Measurements from ENCODE around the gene TRIP13.

The TRIP13 gene

GRCh38 chr5:885127-885442 lies 7.6 kb upstream of the TRIP13 start:
- Histone ChIP-seq H3K27ac (ENCODE audit: low read length) (no peak overlapping the region), H3F3A (ENCODE audit: insufficient read depth, low read length) (no peaks in the 10 kb centered on the region; the same call in 1 of the 2 replicates), H3K4me2 (ENCODE audit: low read depth, low read length) (no peak overlapping the region), H3K9me3 (replicated peaks; ENCODE audit: insufficient read depth, low read length) (no peaks in the 10 kb centered on the region), H3K9me2 (replicated peaks; ENCODE audit: insufficient read depth, low read length) (no peaks in the 10 kb centered on the region), H4K20me1 (ENCODE audit: insufficient read depth, low read length) (no peaks in the 10 kb centered on the region), H3K79me2 (ENCODE audit: low read length) (peaks cover 88% of the 10 kb centered on the region), H3K4me1 (ENCODE audit: low read length) (no peaks in the 10 kb centered on the region), H3K4me3 (ENCODE audit: low read length) (no peak overlapping the region), H3K27me3 (replicated peaks; ENCODE audit: insufficient read depth, low read length) (no peaks in the 10 kb centered on the region), H3K9ac (ENCODE audit: low read length) (no peak overlapping the region), H3K36me3 (replicated peaks; ENCODE audit: insufficient read depth, low read length) (peaks cover 41% of the 10 kb centered on the region; the same call in 1 of the 2 replicates), H2AFZ (ENCODE audit: low read length) (no peak overlapping the region)
- DNase-seq, result no peak
- TF ChIP-seq EZH2phosphoT487 (IDR thresholded peaks at IDR 0.05; ENCODE audit: low read length) (no peak), CTCF (IDR thresholded peaks at IDR 0.05; ENCODE audit: low read length) (no peak), EZH2 (optimal IDR thresholded peaks at IDR 0.05; ENCODE audit: low read depth, low read length) (no peak)

GRCh38 chr5:885529-885928 lies 7.2 kb upstream of the TRIP13 start:
- Histone ChIP-seq H3K9me2 (replicated peaks; ENCODE audit: insufficient read depth, low read length) (no peaks in the 10 kb centered on the region), H3K79me2 (ENCODE audit: low read length) (peaks cover 93% of the 10 kb centered on the region), H3K27me3 (replicated peaks; ENCODE audit: insufficient read depth, low read length) (no peaks in the 10 kb centered on the region), H3K27ac (ENCODE audit: low read length) (no peak overlapping the region), H4K20me1 (ENCODE audit: insufficient read depth, low read length) (no peaks in the 10 kb centered on the region), H3K4me3 (ENCODE audit: low read length) (no peak overlapping the region), H2AFZ (ENCODE audit: low read length) (no peak overlapping the region), H3K9ac (ENCODE audit: low read length) (no peak overlapping the region), H3K36me3 (replicated peaks; ENCODE audit: insufficient read depth, low read length) (peaks cover 41% of the 10 kb centered on the region; the same call in 1 of the 2 replicates), H3K9me3 (replicated peaks; ENCODE audit: insufficient read depth, low read length) (no peaks in the 10 kb centered on the region), H3F3A (ENCODE audit: insufficient read depth, low read length) (no peaks in the 10 kb centered on the region; the same call in 1 of the 2 replicates), H3K4me1 (ENCODE audit: low read length) (no peaks in the 10 kb centered on the region), H3K4me2 (ENCODE audit: low read depth, low read length) (no peak overlapping the region)
- no peak for DNase-seq
- TF ChIP-seq EZH2phosphoT487 (IDR thresholded peaks at IDR 0.05; ENCODE audit: low read length) (no peak), CTCF (IDR thresholded peaks at IDR 0.05; ENCODE audit: low read length) (no peak), EZH2 (optimal IDR thresholded peaks at IDR 0.05; ENCODE audit: low read depth, low read length) (no peak)

- no peaks in the 10 kb centered on the region for H4K20me1 ChIP-seq (ENCODE audit: insufficient read depth, low read length)
- H3F3A ChIP-seq (ENCODE audit: insufficient read depth, low read length), result no peaks in the 10 kb centered on the region; the same call in 1 of the 2 replicates
- no peaks in the 10 kb centered on the region for H3K9me2 ChIP-seq (replicated peaks; ENCODE audit: insufficient read depth, low read length)
- H3K4me2 ChIP-seq (ENCODE audit: low read depth, low read length), result no peak overlapping the region
- TF ChIP-seq EZH2phosphoT487 (IDR thresholded peaks at IDR 0.05; ENCODE audit: low read length) (no peak), CTCF (IDR thresholded peaks at IDR 0.05; ENCODE audit: low read length) (no peak), EZH2 (optimal IDR thresholded peaks at IDR 0.05; ENCODE audit: low read depth, low read length) (no peak)
- H3K9ac ChIP-seq (ENCODE audit: low read length), result no peak overlapping the region
- no peaks in the 10 kb centered on the region for H3K27me3 ChIP-seq (replicated peaks; ENCODE audit: insufficient read depth, low read length)
- H3K4me3 ChIP-seq (ENCODE audit: low read length), result no peak overlapping the region
- DNase-seq, result no peak
- H3K27ac ChIP-seq (ENCODE audit: low read length), result no peak overlapping the region
- peaks cover 97% of the 10 kb centered on the region for H3K79me2 ChIP-seq (ENCODE audit: low read length)
- H3K4me1 ChIP-seq (ENCODE audit: low read length), result 0 out of 2 replicates have a peak, but pooled peaks cover 1% of the 10 kb centered on the region
- H3K36me3 ChIP-seq (replicated peaks; ENCODE audit: insufficient read depth, low read length), result peaks cover 41% of the 10 kb centered on the region
- no peak overlapping the region for H2AFZ ChIP-seq (ENCODE audit: low read length)
- H3K9me3 ChIP-seq (replicated peaks; ENCODE audit: insufficient read depth, low read length), result no peaks in the 10 kb centered on the region
Measured at GRCh38 chr5:886036-886435, 6.6 kb upstream of the TRIP13 start.

Measured in MM.1S (cell line).